Hypothalamus (tissue), 51 donors: ENCODE data around the gene DUSP19.
A peak's percentile ranks its signal among the peaks of the same experiment; 100 is the strongest.

ENCODE experiments used
- DNase-seq, 51 donors: peaks; one replicate each; lab custom pipeline; 2025; lab: John Stamatoyannopoulos, UW

The DUSP19 gene

GRCh38 chr2:183123117-183123958, 44.8 kb downstream of the DUSP19 start:
- DNase-seq: peak in 3 of 51 donors; percentile 0 to 28 (median 0)

GRCh38 chr2:183123959-183124221, 45.3 kb downstream of the DUSP19 start:
- no peak for DNase-seq

DNA sequence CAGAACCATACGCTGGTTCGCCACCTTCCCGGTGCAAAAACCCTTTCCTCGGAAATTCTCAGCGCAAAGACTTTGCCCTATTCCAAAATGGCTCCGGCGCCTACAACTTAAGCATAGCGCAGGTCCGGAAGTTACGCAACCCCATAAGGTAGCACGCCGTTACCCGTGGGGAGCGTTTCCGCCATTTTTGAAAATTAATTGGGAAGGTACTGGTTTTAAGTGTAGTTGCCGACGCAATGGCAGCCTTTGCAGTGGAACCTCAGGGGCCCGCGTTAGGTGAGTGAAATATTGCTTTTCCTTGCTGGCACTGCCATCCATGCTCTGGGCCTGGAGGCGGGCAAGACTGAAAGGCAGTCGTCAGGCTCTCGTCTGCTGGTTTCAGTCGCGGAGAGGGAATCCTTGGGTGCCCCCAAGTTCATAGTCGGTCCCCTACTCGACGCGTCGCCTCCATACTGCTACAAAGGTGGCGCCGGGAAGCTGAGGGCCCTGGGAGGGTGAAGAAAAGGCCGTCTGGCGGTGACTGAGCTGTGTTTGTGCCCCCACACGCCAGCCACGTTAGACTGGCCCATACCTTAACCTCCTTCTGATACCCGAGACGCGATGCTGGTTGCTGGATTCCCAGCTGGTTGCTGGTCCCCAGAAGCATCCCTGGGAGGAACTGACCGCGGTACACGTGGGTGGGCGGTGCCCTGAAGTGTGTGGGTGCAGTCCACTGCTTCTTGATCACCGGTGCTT, 45.8 kb downstream of the DUSP19 start, which contains the start of gene NUP35:
Gene NUP35, plus strand, starts transcription at position 222 of the 735 bp plus-strand sequence. Its CDS starts 15 bp downstream, at position 237.
- DNase-seq: peak; percentile 33 to 95 (median 75)

DNA sequence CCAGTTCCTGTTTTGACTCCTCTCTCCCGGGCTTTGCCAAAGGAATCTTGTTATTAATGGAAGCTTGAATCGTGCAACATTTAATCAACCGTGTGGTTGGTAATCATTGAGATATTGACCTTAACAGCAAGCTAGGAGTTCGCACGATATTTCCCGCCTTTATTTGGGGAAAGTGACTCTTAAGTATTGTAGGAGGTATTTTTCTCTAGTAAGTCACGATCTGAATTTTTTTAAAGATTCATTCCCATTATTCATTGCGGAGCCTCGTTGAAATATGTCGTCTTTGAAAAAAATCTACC, 46.4 kb downstream of the DUSP19 start:
- no peak for DNase-seq

DNA sequence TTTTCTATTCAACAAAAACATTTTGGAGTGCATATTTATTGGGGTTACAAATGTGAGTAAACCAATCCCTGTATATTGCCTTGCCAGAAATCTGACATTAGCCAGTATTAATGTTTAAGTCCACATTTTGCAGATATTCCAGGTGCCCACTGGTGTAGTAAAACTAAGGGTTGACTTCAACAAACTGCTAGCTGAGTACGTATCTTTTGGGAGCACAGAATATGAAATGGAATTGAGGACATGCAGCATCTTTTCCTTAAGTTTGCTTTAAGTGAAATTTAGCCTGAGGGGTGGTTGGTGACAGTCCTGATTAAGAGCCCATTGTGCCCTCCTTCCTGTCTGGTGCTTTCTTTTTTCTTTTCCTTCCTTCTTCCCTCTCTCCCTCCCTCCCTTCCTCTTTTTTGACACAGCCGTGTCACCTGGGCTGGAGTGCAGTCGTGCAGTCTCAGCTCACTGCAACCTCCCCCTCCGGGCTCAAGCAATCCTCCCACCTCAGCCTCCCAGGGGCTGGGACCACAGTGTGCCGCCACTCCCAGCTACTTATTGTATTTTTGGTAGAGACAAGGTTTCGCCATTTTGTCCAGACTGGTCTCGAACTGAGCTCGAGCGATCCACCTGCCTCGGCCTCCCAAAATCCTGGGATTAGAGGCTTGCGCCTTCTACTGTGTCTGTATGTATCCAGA, 47.3 kb downstream of the DUSP19 start:
- no peak for DNase-seq

DNA sequence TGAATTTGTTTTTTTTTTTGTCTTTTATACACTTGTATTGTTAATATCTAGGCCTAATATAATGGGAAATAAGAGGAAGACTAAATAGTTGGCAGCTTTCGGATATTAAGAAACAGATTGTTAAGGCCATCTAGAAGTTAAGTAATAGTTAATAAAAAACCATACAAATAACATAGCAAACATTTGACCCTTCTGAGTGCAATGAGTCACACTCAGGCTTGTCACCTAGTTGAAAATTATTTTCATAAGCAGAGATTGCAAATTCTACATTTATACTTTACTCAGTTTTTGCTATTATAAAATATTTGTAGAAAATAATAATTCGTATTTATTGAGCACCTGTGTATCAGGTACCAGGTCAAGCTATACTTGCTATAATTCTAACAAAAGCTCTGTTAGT, 48.1 kb downstream of the DUSP19 start:
- DNase-seq: no peak

DNA sequence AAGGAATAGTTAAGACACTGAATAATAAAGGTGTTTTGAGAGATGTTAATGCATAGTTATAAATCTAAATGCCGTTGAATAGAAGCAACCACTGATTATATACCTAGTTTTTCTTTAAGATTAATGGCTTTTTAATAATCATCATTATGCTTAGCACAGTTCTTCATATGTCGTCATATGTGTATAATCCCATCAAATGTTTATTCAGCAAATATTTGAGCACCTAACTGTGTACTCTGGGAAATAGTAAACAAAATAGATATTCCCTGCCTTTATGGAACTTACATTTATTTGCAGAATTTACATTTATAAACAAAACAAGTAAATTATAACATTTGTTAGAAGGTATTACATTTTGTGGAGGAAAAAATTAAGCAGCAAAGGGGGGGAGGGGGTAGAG, 55.5 kb downstream of the DUSP19 start:
- no peak for DNase-seq

GRCh38 chr2:183148955-183149354, 70.4 kb downstream of the DUSP19 start:
- DNase-seq: no peak

- no peak for DNase-seq
These were observed 70.9 kb downstream of the DUSP19 start for GRCh38 chr2:183149489-183149888.
